MM.1S (cell line): ENCODE results near the gene HIPK2.

Experiments
- EZH2 ChIP-seq: fragments of 300-600 bp; sonication (generic); optimal IDR thresholded peaks from 2 replicates; pipeline ENCODE3; 2017; ENCODE audit warnings: low read depth, mild to moderate bottlenecking, antibody characterized with exemption, low read length, mixed read lengths
- EZH2phosphoT487 ChIP-seq: fragments of 300-600 bp; sonication (generic); IDR thresholded peaks from 2 replicates; pipeline ENCODE4 v1.6.1; 2018; ENCODE audit warnings: antibody characterized with exemption, low read length
- TF ChIP-seq, protein P1 (sequence below): fragments of 300-600 bp; sonication (generic); IDR thresholded peaks from 2 replicates; pipeline ENCODE4 v1.5.1; 2016; ENCODE audit warnings: antibody characterized with exemption, low read length, mixed read lengths

DNA sequence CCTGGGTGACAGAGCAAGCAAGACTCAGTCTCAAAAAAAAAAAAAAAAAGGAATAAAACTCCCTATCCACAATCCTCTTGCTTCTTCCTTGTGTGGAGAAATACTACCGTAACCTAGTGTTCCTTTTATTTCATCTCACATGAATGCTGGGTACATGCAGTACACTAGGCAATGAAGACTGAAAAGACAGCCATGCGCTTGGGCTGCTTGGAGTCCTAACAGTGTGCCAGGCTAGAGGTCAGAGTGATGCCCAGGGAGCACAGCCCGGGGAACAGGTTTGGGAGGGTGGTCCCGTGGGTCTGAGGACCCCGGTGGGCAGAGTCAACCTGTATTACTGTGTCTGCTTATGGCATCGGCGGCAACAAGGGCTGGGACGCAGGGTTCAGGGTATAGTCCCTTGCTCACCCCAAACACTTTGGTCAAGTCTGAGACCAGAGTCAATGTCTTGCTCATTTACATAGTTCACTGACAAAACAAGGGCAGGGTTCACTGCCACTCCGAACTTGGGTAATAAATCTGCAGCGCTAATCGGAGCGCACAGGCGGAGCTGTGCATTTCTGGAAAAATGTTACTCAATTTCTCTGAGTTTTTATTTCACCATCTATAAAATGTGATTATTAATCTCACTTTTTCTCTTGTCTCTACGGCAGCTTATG, 136.3 kb downstream of the HIPK2 start:
- TF ChIP-seq, protein P1, sequence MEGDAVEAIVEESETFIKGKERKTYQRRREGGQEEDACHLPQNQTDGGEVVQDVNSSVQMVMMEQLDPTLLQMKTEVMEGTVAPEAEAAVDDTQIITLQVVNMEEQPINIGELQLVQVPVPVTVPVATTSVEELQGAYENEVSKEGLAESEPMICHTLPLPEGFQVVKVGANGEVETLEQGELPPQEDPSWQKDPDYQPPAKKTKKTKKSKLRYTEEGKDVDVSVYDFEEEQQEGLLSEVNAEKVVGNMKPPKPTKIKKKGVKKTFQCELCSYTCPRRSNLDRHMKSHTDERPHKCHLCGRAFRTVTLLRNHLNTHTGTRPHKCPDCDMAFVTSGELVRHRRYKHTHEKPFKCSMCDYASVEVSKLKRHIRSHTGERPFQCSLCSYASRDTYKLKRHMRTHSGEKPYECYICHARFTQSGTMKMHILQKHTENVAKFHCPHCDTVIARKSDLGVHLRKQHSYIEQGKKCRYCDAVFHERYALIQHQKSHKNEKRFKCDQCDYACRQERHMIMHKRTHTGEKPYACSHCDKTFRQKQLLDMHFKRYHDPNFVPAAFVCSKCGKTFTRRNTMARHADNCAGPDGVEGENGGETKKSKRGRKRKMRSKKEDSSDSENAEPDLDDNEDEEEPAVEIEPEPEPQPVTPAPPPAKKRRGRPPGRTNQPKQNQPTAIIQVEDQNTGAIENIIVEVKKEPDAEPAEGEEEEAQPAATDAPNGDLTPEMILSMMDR = no peak
- TF ChIP-seq EZH2 (no peak), EZH2phosphoT487 (no peak)
